ENCODE results near the gene PDE4D. TPM values are rescaled to one million over a fixed set of nuclear protein-coding genes. Genes with fewer than 3 reads are reported as not detected.

PDE4D gene
- total RNA-seq, 1 donor from 2014 or later = 13.2 TPM

- no peak overlapping the region for H3K4me3 Mint-ChIP-seq (ENCODE audit: unreplicated experiment)
- TF ChIP-seq CTCF (IDR thresholded peaks at IDR 0.05; ENCODE audit: partially characterized antibody, unreplicated experiment) = no peak
- H3K27me3 Mint-ChIP-seq (ENCODE audit: unreplicated experiment) = peaks cover 1% of the 10 kb centered on the region
- H3K9me3 Mint-ChIP-seq (ENCODE audit: unreplicated experiment) = no peaks in the 10 kb centered on the region
- H3K36me3 Mint-ChIP-seq (ENCODE audit: unreplicated experiment) = no peaks in the 10 kb centered on the region
- H3K27ac Mint-ChIP-seq (ENCODE audit: unreplicated experiment) = no peak overlapping the region
- H3K4me1 Mint-ChIP-seq (ENCODE audit: low read depth, unreplicated experiment) = no peaks in the 10 kb centered on the region
- no peak for DNase-seq
Observed at GRCh38 chr5:59504043-59504442, 389.5 kb downstream of the PDE4D start.

- H3K27ac Mint-ChIP-seq (ENCODE audit: unreplicated experiment) = no peak overlapping the region
- no peaks in the 10 kb centered on the region for H3K9me3 Mint-ChIP-seq (ENCODE audit: unreplicated experiment)
- no peaks in the 10 kb centered on the region for H3K36me3 Mint-ChIP-seq (ENCODE audit: unreplicated experiment)
- H3K4me1 Mint-ChIP-seq (ENCODE audit: low read depth, unreplicated experiment) = no peaks in the 10 kb centered on the region
- peaks cover 1% of the 10 kb centered on the region for H3K27me3 Mint-ChIP-seq (ENCODE audit: unreplicated experiment)
- no peak for TF ChIP-seq CTCF (IDR thresholded peaks at IDR 0.05; ENCODE audit: partially characterized antibody, unreplicated experiment)
- no peak overlapping the region for H3K4me3 Mint-ChIP-seq (ENCODE audit: unreplicated experiment)
- DNase-seq = no peak
Observed at GRCh38 chr5:59503220-59503619, 390.3 kb downstream of the PDE4D start.

- DNase-seq = no peak
- Mint-ChIP-seq H3K27me3 (ENCODE audit: unreplicated experiment) (peaks cover 4% of the 10 kb centered on the region), H3K4me3 (ENCODE audit: unreplicated experiment) (no peak overlapping the region), H3K9me3 (ENCODE audit: unreplicated experiment) (no peaks in the 10 kb centered on the region), H3K27ac (ENCODE audit: unreplicated experiment) (no peak overlapping the region), H3K36me3 (ENCODE audit: unreplicated experiment) (no peaks in the 10 kb centered on the region), H3K4me1 (ENCODE audit: low read depth, unreplicated experiment) (peaks cover 2% of the 10 kb centered on the region)
- TF ChIP-seq CTCF (IDR thresholded peaks at IDR 0.05; ENCODE audit: partially characterized antibody, unreplicated experiment) = no peak
Observed at GRCh38 chr5:59501316-59501715, 392.2 kb downstream of the PDE4D start.

- DNase-seq = no peak
- H3K27ac Mint-ChIP-seq (ENCODE audit: unreplicated experiment) = no peak overlapping the region
- H3K36me3 Mint-ChIP-seq (ENCODE audit: unreplicated experiment) = no peaks in the 10 kb centered on the region
- no peaks in the 10 kb centered on the region for H3K9me3 Mint-ChIP-seq (ENCODE audit: unreplicated experiment)
- peaks cover 2% of the 10 kb centered on the region for H3K4me1 Mint-ChIP-seq (ENCODE audit: low read depth, unreplicated experiment)
- TF ChIP-seq CTCF (IDR thresholded peaks at IDR 0.05; ENCODE audit: partially characterized antibody, unreplicated experiment) = no peak
- H3K4me3 Mint-ChIP-seq (ENCODE audit: unreplicated experiment) = no peak overlapping the region
- peaks cover 4% of the 10 kb centered on the region for H3K27me3 Mint-ChIP-seq (ENCODE audit: unreplicated experiment)
Observed at GRCh38 chr5:59500014-59500413, 393.5 kb downstream of the PDE4D start.

- Mint-ChIP-seq H3K9me3 (ENCODE audit: unreplicated experiment) (no peaks in the 10 kb centered on the region), H3K36me3 (ENCODE audit: unreplicated experiment) (no peaks in the 10 kb centered on the region), H3K27ac (ENCODE audit: unreplicated experiment) (no peak overlapping the region), H3K27me3 (ENCODE audit: unreplicated experiment) (peaks cover 4% of the 10 kb centered on the region), H3K4me1 (ENCODE audit: low read depth, unreplicated experiment) (peaks cover 2% of the 10 kb centered on the region), H3K4me3 (ENCODE audit: unreplicated experiment) (no peak overlapping the region)
- TF ChIP-seq CTCF (IDR thresholded peaks at IDR 0.05; ENCODE audit: partially characterized antibody, unreplicated experiment) = no peak
- DNase-seq = no peak
Observed at GRCh38 chr5:59497207-59497606, 396.3 kb downstream of the PDE4D start.
